ENCODE measurements around the gene UBQLN4. TPM values are rescaled to one million over a fixed set of nuclear protein-coding genes. Genes with fewer than 3 reads are reported as not detected.

The UBQLN4 gene
- total RNA-seq, 2 donors from 2014 or later = 31.9 to 36.7 TPM

- Mint-ChIP-seq H3K36me3 (ENCODE audit: low read depth) (no peaks in the 10 kb centered on the region), H3K9me3 (no peaks in the 10 kb centered on the region), H3K4me3 (no peak overlapping the region), H3K27me3 (no peaks in the 10 kb centered on the region), H3K4me1 (peaks cover 9% of the 10 kb centered on the region), H3K27ac (peak overlapping the region; percentile 13)
- ATAC-seq (replicated peaks) = no peak
Measured at GRCh38 chr1:156001021-156001661, 52.5 kb downstream of the UBQLN4 start.

GRCh38 chr1:155999964-156000363, 53.6 kb downstream of the UBQLN4 start:
- no peak for ATAC-seq (replicated peaks)
- Mint-ChIP-seq H3K27me3 (no peaks in the 10 kb centered on the region), H3K9me3 (no peaks in the 10 kb centered on the region), H3K27ac (no peak overlapping the region), H3K36me3 (ENCODE audit: low read depth) (no peaks in the 10 kb centered on the region), H3K4me1 (peaks cover 3% of the 10 kb centered on the region), H3K4me3 (no peak overlapping the region)

GRCh38 chr1:155996166-155996565, 57.4 kb downstream of the UBQLN4 start:
- Mint-ChIP-seq H3K4me3 (no peak overlapping the region), H3K36me3 (ENCODE audit: low read depth) (no peaks in the 10 kb centered on the region), H3K27ac (peak overlapping the region; percentile 11), H3K4me1 (peaks cover 2% of the 10 kb centered on the region), H3K27me3 (no peaks in the 10 kb centered on the region), H3K9me3 (no peaks in the 10 kb centered on the region)
- no peak for ATAC-seq (replicated peaks)

GRCh38 chr1:155993595-155993994, 60.0 kb downstream of the UBQLN4 start:
- no peaks in the 10 kb centered on the region for H3K9me3 Mint-ChIP-seq
- H3K27ac Mint-ChIP-seq = peak overlapping the region; percentile 30
- H3K4me3 Mint-ChIP-seq = no peak overlapping the region
- H3K36me3 Mint-ChIP-seq (ENCODE audit: low read depth) = no peaks in the 10 kb centered on the region
- ATAC-seq (replicated peaks) = no peak
- peaks cover 4% of the 10 kb centered on the region for H3K4me1 Mint-ChIP-seq
- no peaks in the 10 kb centered on the region for H3K27me3 Mint-ChIP-seq

- H3K27ac Mint-ChIP-seq = peak overlapping the region; percentile 23
- no peaks in the 10 kb centered on the region for H3K9me3 Mint-ChIP-seq
- no peaks in the 10 kb centered on the region for H3K27me3 Mint-ChIP-seq
- ATAC-seq (replicated peaks) = no peak
- H3K4me1 Mint-ChIP-seq = peaks cover 4% of the 10 kb centered on the region
- H3K36me3 Mint-ChIP-seq (ENCODE audit: low read depth) = no peaks in the 10 kb centered on the region
- H3K4me3 Mint-ChIP-seq = no peak overlapping the region
Measured at GRCh38 chr1:155990005-155990739, 63.4 kb downstream of the UBQLN4 start.

- no peaks in the 10 kb centered on the region for H3K9me3 Mint-ChIP-seq
- no peaks in the 10 kb centered on the region for H3K27me3 Mint-ChIP-seq
- ATAC-seq (replicated peaks) = peak; percentile 87
- H3K36me3 Mint-ChIP-seq (ENCODE audit: low read depth) = no peaks in the 10 kb centered on the region
- peak overlapping the region; percentile 31 for H3K27ac Mint-ChIP-seq
- H3K4me3 Mint-ChIP-seq = no peak overlapping the region
- peaks cover 4% of the 10 kb centered on the region for H3K4me1 Mint-ChIP-seq
Measured at GRCh38 chr1:155989242-155990004, 64.2 kb downstream of the UBQLN4 start.

Other genes starting within 250 kb of the UBQLN4 start
- 10 to 100 TPM; 62.7 to 65.0 TPM for gene GON4L, start 196.6 kb downstream of the UBQLN4 start, total RNA-seq
- gene SYT11, start 194.2 kb downstream of the UBQLN4 start, total RNA-seq = 10 to 100 TPM; 36.7 to 61.9 TPM
- gene RIT1, start 142.4 kb downstream of the UBQLN4 start, total RNA-seq = 10 to 100 TPM; 28.1 to 79.8 TPM
- 100 to 1,000 TPM in 1 of 2 donors, 10 to 100 TPM in 1; 67.5 to 109 TPM for gene KHDC4, start 119.4 kb downstream of the UBQLN4 start, total RNA-seq
- not detected for gene RXFP4, start 112.2 kb downstream of the UBQLN4 start, total RNA-seq
- 100 to 1,000 TPM; 108 to 205 TPM for gene ARHGEF2, start 75.3 kb downstream of the UBQLN4 start, total RNA-seq
- 100 to 1,000 TPM; 194 to 208 TPM for gene SSR2, start 32.8 kb downstream of the UBQLN4 start, total RNA-seq
- 10 to 100 TPM; 39.9 to 55.6 TPM for gene LAMTOR2, start 984 bp upstream of the UBQLN4 start, total RNA-seq
- 1 to 10 TPM in 1 of 2 donors, under 1 TPM in 1; 0.43 to 1.2 TPM for gene RAB25, start 7.4 kb upstream of the UBQLN4 start, total RNA-seq
- under 1 TPM; 0.15 to 0.21 TPM for gene MEX3A, start 28.7 kb upstream of the UBQLN4 start, total RNA-seq
- 100 to 1,000 TPM; 150 to 338 TPM for gene LMNA, start 60.9 kb upstream of the UBQLN4 start, total RNA-seq
- gene SEMA4A, start 99.8 kb upstream of the UBQLN4 start, total RNA-seq = 10 to 100 TPM in 1 of 2 donors, 1 to 10 TPM in 1; 1.8 to 17.6 TPM
- gene SLC25A44, start 140.3 kb upstream of the UBQLN4 start, total RNA-seq = 10 to 100 TPM; 23.5 to 38.1 TPM
- gene PMF1, start 159.2 kb upstream of the UBQLN4 start, total RNA-seq = 10 to 100 TPM; 85.6 to 87.3 TPM
- 1 to 10 TPM; 3.2 to 6.8 TPM for gene BGLAP, start 188.4 kb upstream of the UBQLN4 start, total RNA-seq
- 10 to 100 TPM in 1 of 2 donors, 1 to 10 TPM in 1; 8.0 to 10.9 TPM for gene PAQR6, start 194.3 kb upstream of the UBQLN4 start, total RNA-seq
- 10 to 100 TPM; 75.7 to 93.7 TPM for gene SMG5, start 229.0 kb upstream of the UBQLN4 start, total RNA-seq
- 10 to 100 TPM; 13.7 to 14.5 TPM for gene TMEM79, start 230.5 kb upstream of the UBQLN4 start, total RNA-seq
- gene GLMP, start 241.9 kb upstream of the UBQLN4 start, total RNA-seq = 10 to 100 TPM; 18.3 to 19.1 TPM
- gene VHLL, start 245.5 kb upstream of the UBQLN4 start, total RNA-seq = under 1 TPM; 0.42 to 0.52 TPM

Measured in activated T-helper 17 cell treated with anti-CD3 and anti-CD28 coated beads, Interleukin-2, amount 50 U/mL, for 72 hours (primary cell).